Activated naive CD8-positive, alpha-beta T cell treated with anti-CD3 and anti-CD28 coated beads, Interleukin-2, amount 50 U/mL, for 16 hours (primary cell): ENCODE data around the gene OR8A1.

ENCODE experiments used
- DNase-seq: peaks from one replicate; pipeline ENCODE4 v3.0.0-alpha.2; 2020; ENCODE audit warnings: low read depth, low spot score

The OR8A1 gene

GRCh38 chr11:124569697-124570096 lies at the start of gene OR8A1:
OR8A1 (plus strand) TSS chr11:124569997; CDS start chr11:124570120, 123 bp downstream.
- no peak for DNase-seq

GRCh38 chr11:124520550-124520854 lies 49.3 kb upstream of the OR8A1 start:
- DNase-seq: no peak

- no peak for DNase-seq
Observed at GRCh38 chr11:124533626-124534025, 36.2 kb upstream of the OR8A1 start.

GRCh38 chr11:124534051-124534450 lies 35.7 kb upstream of the OR8A1 start:
- DNase-seq: no peak

- DNase-seq: no peak
Observed at GRCh38 chr11:124535552-124536232, 34.1 kb upstream of the OR8A1 start.

GRCh38 chr11:124536520-124536919 lies 33.3 kb upstream of the OR8A1 start:
- no peak for DNase-seq

GRCh38 chr11:124538019-124538418 lies 31.8 kb upstream of the OR8A1 start:
- DNase-seq: no peak

- DNase-seq: no peak
Observed at GRCh38 chr11:124541204-124541603, 28.6 kb upstream of the OR8A1 start.

- no peak for DNase-seq
Observed at GRCh38 chr11:124543145-124543544, 26.7 kb upstream of the OR8A1 start.

GRCh38 chr11:124543554-124543953 lies 26.2 kb upstream of the OR8A1 start, which contains the start of gene OR8B12:
OR8B12 (minus strand) TSS chr11:124543654; CDS start chr11:124543654, 0 bp downstream.
- no peak for DNase-seq

GRCh38 chr11:124551189-124551588 lies 18.6 kb upstream of the OR8A1 start:
- DNase-seq: no peak

GRCh38 chr11:124551987-124552386 lies 17.8 kb upstream of the OR8A1 start:
- DNase-seq: no peak

GRCh38 chr11:124556828-124557227 lies 13.0 kb upstream of the OR8A1 start:
- no peak for DNase-seq

- DNase-seq: no peak
Observed at GRCh38 chr11:124570160-124570559, 363 bp downstream of the OR8A1 start.

GRCh38 chr11:124577716-124578427 lies 8.1 kb downstream of the OR8A1 start:
- DNase-seq: no peak

- DNase-seq: no peak
Observed at GRCh38 chr11:124578761-124579160, 9.0 kb downstream of the OR8A1 start.

GRCh38 chr11:124581817-124582216 lies 12.0 kb downstream of the OR8A1 start:
- DNase-seq: no peak

GRCh38 chr11:124582565-124582964 lies 12.8 kb downstream of the OR8A1 start:
- no peak for DNase-seq

- DNase-seq: no peak
Observed at GRCh38 chr11:124583781-124584180, 14.0 kb downstream of the OR8A1 start.

- DNase-seq: no peak
Observed at GRCh38 chr11:124584681-124585372, 15.0 kb downstream of the OR8A1 start.

- DNase-seq: no peak
Observed at GRCh38 chr11:124586238-124586860, 16.6 kb downstream of the OR8A1 start.

GRCh38 chr11:124591430-124591829 lies 21.6 kb downstream of the OR8A1 start:
- DNase-seq: no peak
